Naive thymus-derived CD4-positive, alpha-beta T cell (primary cell): ENCODE measurements around the gene ANP32B. TPM values are rescaled to one million over a fixed set of nuclear protein-coding genes. Genes with fewer than 3 reads are reported as not detected.
A peak's percentile ranks its signal among the peaks of the same experiment; 100 is the strongest.
"Not testable (repeated sequence)": the region's sequence is repeated elsewhere in the genome, so short reads cannot be mapped to it uniquely, and the experiment has no call there.

Source experiments
- ATAC-seq: fragments of 150-1000 bp; cut with Tn5 transposase; 2 replicates; pipeline ENCODE4 v1.10.0; 2021; ENCODE audit warnings: mild to moderate bottlenecking, moderate library complexity
- CTCF ChIA-PET: fragments of 350-600 bp; sonication (Branson Sonifier 250); formaldehyde crosslinking; loops from one replicate; lab custom pipeline; 2021; ENCODE audit warnings: antibody characterized with exemption; lab: Charles Lee
- POLR2A ChIA-PET: fragments of 350-600 bp; sonication (Branson Sonifier 250); formaldehyde crosslinking; loops from one replicate; lab custom pipeline; 2021; ENCODE audit warnings: antibody characterized with exemption, inconsistent platforms; lab: Charles Lee
- DNase-seq, 9 donors: peaks; one replicate each; pipeline versions ENCODE4 v3.0.0 to v3.0.0-alpha.2; 2020 to 2022; ENCODE audit warnings: mixed read lengths in 1 of 9
- H3K27ac ChIP-seq: one replicate; pipeline ENCODE4 v1.7.0; 2013; ENCODE audit warnings: mild to moderate bottlenecking, low read depth, low read length, moderate library complexity
- H3K27me3 ChIP-seq, 2 donors: one replicate each; pipeline ENCODE4 v1.7.0; 2013; ENCODE audit warnings: low read length in 2 of 2, mild to moderate bottlenecking in 2 of 2, moderate library complexity in 2 of 2; ENCODE audit not compliant: control insufficient read depth in 2 of 2, insufficient read depth in 2 of 2
- H3K36me3 ChIP-seq, 3 experiments: 1 replicate in 2 of 3; 2 replicates in 1 of 3; pipeline ENCODE4 v1.7.0; 2013; ENCODE audit warnings: low read length in 3 of 3, mild to moderate bottlenecking in 3 of 3, moderate library complexity in 1 of 3; ENCODE audit not compliant: insufficient read depth in 3 of 3, control insufficient read depth in 2 of 3
- H3K4me1 ChIP-seq, 2 donors: one replicate each; pipeline ENCODE4 v1.7.0; 2013; ENCODE audit warnings: low read length in 2 of 2, mild to moderate bottlenecking in 2 of 2, moderate library complexity in 1 of 2; ENCODE audit not compliant: control insufficient read depth in 2 of 2, insufficient read depth in 2 of 2
- H3K4me3 ChIP-seq: 2 replicates; pipeline ENCODE4 v1.7.0; 2013; ENCODE audit warnings: mild to moderate bottlenecking, low read length
- H3K9me3 ChIP-seq, 3 experiments: 1 replicate in 2 of 3; 2 replicates in 1 of 3; pipeline ENCODE4 v1.7.0; 2013; ENCODE audit warnings: low read length in 3 of 3; ENCODE audit not compliant: control insufficient read depth in 2 of 3
- H3K27ac Mint-ChIP-seq, 9 donors: one replicate each; pipeline ENCODE4 v1.8.0; 2020 to 2022; ENCODE audit warnings: mixed read lengths in 9 of 9, mild to moderate bottlenecking in 8 of 9, moderate library complexity in 5 of 9, inconsistent platforms in 2 of 9
- H3K27me3 Mint-ChIP-seq, 5 donors: one replicate each; pipeline ENCODE4 v1.8.0; 2021 to 2022; ENCODE audit warnings: mixed read lengths in 5 of 5, mild to moderate bottlenecking in 1 of 5
- H3K36me3 Mint-ChIP-seq, 5 donors: one replicate each; pipeline ENCODE4 v1.8.0; 2020 to 2022; ENCODE audit warnings: mixed read lengths in 5 of 5, mild to moderate bottlenecking in 3 of 5, inconsistent platforms in 1 of 5
- H3K4me1 Mint-ChIP-seq, 7 donors: one replicate each; pipeline ENCODE4 v1.8.0; 2020 to 2022; ENCODE audit warnings: mixed read lengths in 7 of 7, mild to moderate bottlenecking in 3 of 7, inconsistent platforms in 1 of 7
- H3K4me3 Mint-ChIP-seq, 10 donors: one replicate each; pipeline ENCODE4 v1.8.0; 2020 to 2022; ENCODE audit warnings: mild to moderate bottlenecking in 10 of 10, mixed read lengths in 10 of 10, moderate library complexity in 6 of 10, inconsistent platforms in 2 of 10
- H3K9me3 Mint-ChIP-seq, 11 donors: one replicate each; pipeline ENCODE4 v1.8.0; 2020 to 2022; ENCODE audit warnings: mixed read lengths in 11 of 11, mild to moderate bottlenecking in 4 of 11, inconsistent platforms in 1 of 11, moderate library complexity in 1 of 11
- intact Hi-C, 2 donors: fragments of 100-400 bp; cut with micrococcal nuclease; formaldehyde crosslinking; loops; one replicate each; pipeline ENCODE4 v1.15.1; 2023
- polyA plus RNA-seq, 2 donors: library from polyadenylated mRNA; unstranded; fragments of 300-500 nt; fragmentation: Illumina TruSeq; gene quantifications; one replicate each; pipeline ENCODE4 v1.2.3, GENCODE V29; 2021
- total RNA-seq, 6 experiments: library from RNA in 5 of 6; stranded (reverse) in 5 of 6; gene quantifications; 1 replicate in 5 of 6; 2 replicates in 1 of 6; pipeline ENCODE4 v1.2.3 and lab custom pipeline; 2021 to 2026

ANP32B gene
- total and polyA plus RNA-seq, 7 experiments from 2014 or later = 108 to 267 (median 179) TPM

- ATAC-seq, H3K27ac ChIP-seq, H3K4me1 Mint-ChIP-seq, H3K4me1 ChIP-seq, intact Hi-C loops, H3K36me3 Mint-ChIP-seq, H3K4me3 ChIP-seq, H3K9me3 Mint-ChIP-seq, H3K9me3 ChIP-seq, DNase-seq, H3K4me3 Mint-ChIP-seq, H3K36me3 ChIP-seq, H3K27me3 ChIP-seq: not testable (repeated sequence)
- POLR2A ChIA-PET = interaction anchor here (0.7 to 3.3 kb wide), 3 partner anchors 17 to 77 kb away, joined by 3 to 20 read pairs (median 4); partner anchors contain the start of gene TRMO
- CTCF ChIA-PET = interaction anchor here (0.5 to 11.8 kb wide), 3 partner anchors 23 to 77 kb away, joined by 3 to 118 read pairs (median 4); partner anchors contain the start of gene TRMO
- Mint-ChIP-seq H3K27ac (peak overlapping the region in 1 of 9 donors; percentile 6), H3K27me3 (peaks cover 0 to 11% (median 3%) of the 10 kb centered on the region in 5 donors)
Measured at GRCh38 chr9:97960678-97961328, 22.3 kb upstream of the ANP32B start.

GRCh38 chr9:97961361-97961760 is 21.8 kb upstream of the ANP32B start:
- Mint-ChIP-seq H3K27me3 (peaks cover 0 to 14% (median 3%) of the 10 kb centered on the region in 5 donors), H3K9me3 (no peaks in the 10 kb centered on the region), H3K4me1 (peaks cover 0 to 8% (median 0%) of the 10 kb centered on the region in 7 donors), H3K27ac (no peak overlapping the region), H3K36me3 (no peaks in the 10 kb centered on the region), H3K4me3 (no peak overlapping the region)
- H3K27ac ChIP-seq = no peak overlapping the region
- ChIA-PET CTCF (interaction anchor here (1.3 kb wide), 1 partner anchor 73 kb away, joined by 3 read pairs; no protein-coding TSS in a partner anchor), POLR2A (interaction anchor here (0.7 to 1.5 kb wide), 3 partner anchors 17 to 76 kb away, joined by 3 to 6 read pairs (median 3); partner anchors contain the start of gene ANP32B)
- DNase-seq (no peak), ATAC-seq (no peak)
- no peaks in the 10 kb centered on the region for H3K36me3 ChIP-seq
- H3K4me3 ChIP-seq = no peak overlapping the region
- H3K27me3 ChIP-seq = no peaks in the 10 kb centered on the region
- intact Hi-C loops = no loop called here
- H3K4me1 ChIP-seq = no peaks in the 10 kb centered on the region
- H3K9me3 ChIP-seq = no peaks in the 10 kb centered on the region

- no peak overlapping the region for H3K4me3 ChIP-seq
- Mint-ChIP-seq H3K9me3 (no peaks in the 10 kb centered on the region), H3K36me3 (no peaks in the 10 kb centered on the region), H3K27ac (no peak overlapping the region), H3K4me1 (peaks cover 0 to 8% (median 0%) of the 10 kb centered on the region in 7 donors), H3K4me3 (no peak overlapping the region), H3K27me3 (peaks cover 0 to 15% (median 3%) of the 10 kb centered on the region in 5 donors)
- H3K9me3 ChIP-seq = no peaks in the 10 kb centered on the region
- ATAC-seq = no peak
- no peak for DNase-seq
- CTCF ChIA-PET = interaction anchor here (1.3 to 2.2 kb wide), 2 partner anchors 39 to 72 kb away, joined by 3 to 11 read pairs; partner anchors contain the start of gene TRMO
- no peaks in the 10 kb centered on the region for H3K27me3 ChIP-seq
- H3K36me3 ChIP-seq = no peaks in the 10 kb centered on the region
- no peak overlapping the region for H3K27ac ChIP-seq
- intact Hi-C loops = no loop called here
- no peaks in the 10 kb centered on the region for H3K4me1 ChIP-seq
- POLR2A ChIA-PET = interaction anchor here (1.5 kb wide), 2 partner anchors 18 to 20 kb away, joined by 4 to 6 read pairs; partner anchors contain the start of gene ANP32B
Measured at GRCh38 chr9:97962136-97962535, 21.0 kb upstream of the ANP32B start.

- intact Hi-C loops = no loop called here
- no peaks in the 10 kb centered on the region for H3K9me3 Mint-ChIP-seq
- Histone ChIP-seq H3K4me3 (no peak overlapping the region), H3K27ac (no peak overlapping the region), H3K36me3 (no peaks in the 10 kb centered on the region), H3K9me3 (no peaks in the 10 kb centered on the region), H3K4me1 (no peaks in the 10 kb centered on the region), H3K27me3 (no peaks in the 10 kb centered on the region)
- H3K27me3 Mint-ChIP-seq = peaks cover 0 to 15% (median 3%) of the 10 kb centered on the region in 5 donors
- CTCF ChIA-PET = interaction anchor here (1.3 to 2.2 kb wide), 3 partner anchors 9 to 72 kb away, joined by 3 to 11 read pairs (median 4); partner anchors contain the start of gene TRMO
- H3K4me3 Mint-ChIP-seq = no peak overlapping the region
- ATAC-seq = no peak
- peaks cover 0 to 8% (median 0%) of the 10 kb centered on the region in 7 donors for H3K4me1 Mint-ChIP-seq
- H3K36me3 Mint-ChIP-seq = no peaks in the 10 kb centered on the region
- H3K27ac Mint-ChIP-seq = no peak overlapping the region
- DNase-seq = no peak
- POLR2A ChIA-PET = interaction anchor here (1.5 kb wide), 2 partner anchors 18 to 20 kb away, joined by 4 to 6 read pairs; partner anchors contain the start of gene ANP32B
Measured at GRCh38 chr9:97962575-97962974, 20.6 kb upstream of the ANP32B start.

- ChIA-PET CTCF (interaction anchor here (1.4 to 2.2 kb wide), 2 partner anchors 9 to 40 kb away, joined by 4 to 11 read pairs; partner anchors contain the start of gene TRMO), POLR2A (interaction anchor here (0.7 to 1.5 kb wide), 3 partner anchors 17 to 69 kb away, joined by 3 to 4 read pairs (median 3); no protein-coding TSS in a partner anchor)
- H3K27me3 ChIP-seq = no peaks in the 10 kb centered on the region
- intact Hi-C loops = no loop called here
- H3K27ac ChIP-seq = no peak overlapping the region
- H3K36me3 ChIP-seq = no peaks in the 10 kb centered on the region
- H3K27me3 Mint-ChIP-seq = peaks cover 0 to 15% (median 3%) of the 10 kb centered on the region in 5 donors
- no peaks in the 10 kb centered on the region for H3K9me3 Mint-ChIP-seq
- H3K36me3 Mint-ChIP-seq = no peaks in the 10 kb centered on the region
- H3K4me3 ChIP-seq = no peak overlapping the region
- H3K4me1 Mint-ChIP-seq = peaks cover 0 to 8% (median 2%) of the 10 kb centered on the region in 7 donors
- no peaks in the 10 kb centered on the region for H3K9me3 ChIP-seq
- no peak overlapping the region for H3K4me3 Mint-ChIP-seq
- DNase-seq (no peak), ATAC-seq (no peak)
- no peaks in the 10 kb centered on the region for H3K4me1 ChIP-seq
- H3K27ac Mint-ChIP-seq = no peak overlapping the region
Measured at GRCh38 chr9:97963232-97963631, 19.9 kb upstream of the ANP32B start.

GRCh38 chr9:97964901-97965300 is 18.2 kb upstream of the ANP32B start:
- POLR2A ChIA-PET = interaction anchor here (1.5 kb wide), 1 partner anchor 18 kb away, joined by 4 read pairs; the partner anchor contains the start of gene ANP32B
- H3K27ac ChIP-seq = no peak overlapping the region

More at GRCh38 chr9:97964901-97965300, 18.2 kb upstream of the ANP32B start:
- H3K4me3 Mint-ChIP-seq = no peak overlapping the region
- Histone ChIP-seq H3K9me3 (no peaks in the 10 kb centered on the region), H3K36me3 (no peaks in the 10 kb centered on the region), H3K4me1 (peaks cover 0 to 3% of the 10 kb centered on the region in 2 donors), H3K4me3 (no peak overlapping the region), H3K27me3 (no peaks in the 10 kb centered on the region)
- no peaks in the 10 kb centered on the region for H3K36me3 Mint-ChIP-seq
- peaks cover 0 to 15% (median 5%) of the 10 kb centered on the region in 5 donors for H3K27me3 Mint-ChIP-seq
- peaks cover 0 to 8% (median 6%) of the 10 kb centered on the region in 7 donors for H3K4me1 Mint-ChIP-seq
- DNase-seq = no peak
- no peak for ATAC-seq
- intact Hi-C loops = no loop called here
- CTCF ChIA-PET = interaction anchor here (0.6 to 1.1 kb wide), 3 partner anchors 8 to 102 kb away, joined by 3 to 4 read pairs (median 3); partner anchors contain the start of gene ANP32B
- no peaks in the 10 kb centered on the region for H3K9me3 Mint-ChIP-seq
- no peak overlapping the region for H3K27ac Mint-ChIP-seq
